MM.1S (cell line): ENCODE measurements around the gene CPAMD8.

Source experiments
- CTCF ChIP-seq: fragments of 300-600 bp; sonication (generic); IDR thresholded peaks from 2 replicates; pipeline ENCODE4 v1.5.1; 2016; ENCODE audit warnings: antibody characterized with exemption, low read length, mixed read lengths
- EZH2 ChIP-seq: fragments of 300-600 bp; sonication (generic); optimal IDR thresholded peaks from 2 replicates; pipeline ENCODE3; 2017; ENCODE audit warnings: low read depth, mild to moderate bottlenecking, antibody characterized with exemption, low read length, mixed read lengths

GRCh38 chr19:16880884-16881554 lies 145.6 kb downstream of the CPAMD8 start:
- TF ChIP-seq CTCF, result no peak
- TF ChIP-seq EZH2, result no peak
